Pancreas (tissue), 10 donors: Measurements from ENCODE around the gene SHH. TPM values are rescaled to one million over a fixed set of nuclear protein-coding genes. Genes with fewer than 3 reads are reported as not detected.

Experiments used
- ATAC-seq, 4 donors: fragments of 200-7000 bp; cut with Tn5 transposase; one replicate each; pipeline versions ENCODE4 v1.8.0 to v1.9.1; 2020; ENCODE audit warnings: mild to moderate bottlenecking in 4 of 4, moderate library complexity in 4 of 4
- DNase-seq, 6 donors: peaks; one replicate each; pipeline ENCODE4 v3.0.0-alpha.2; 2020
- FAIRE-seq: peaks from 2 replicates; lab custom pipeline; 2012; peaks lifted over from hg19 to GRCh38; lab: Jason Lieb, UNC
- H3K27ac ChIP-seq, 4 donors: fragments of 200-600 bp; sonication (generic); 1 replicate in 3 of 4; 2 replicates in 1 of 4; pipeline versions ENCODE4 v1.5.0 to v1.8.0; 2020
- H3K27me3 ChIP-seq, 4 donors: fragments of 200-600 bp; one replicate each; pipeline ENCODE4 v1.8.0; 2021
- H3K36me3 ChIP-seq, 3 donors: fragments of 200-600 bp; sonication (generic) in 1 of 3; one replicate each; pipeline versions ENCODE4 v1.5.0 to v1.8.0; 2020 to 2021
- H3K4me1 ChIP-seq, 3 donors: fragments of 200-600 bp; one replicate each; pipeline ENCODE4 v1.8.0; 2021
- H3K4me3 ChIP-seq, 4 donors: fragments of 200-600 bp; sonication (generic) in 2 of 4; one replicate each; pipeline versions ENCODE4 v1.5.0 to v1.8.0; 2020 to 2021
- H3K9me3 ChIP-seq, 4 donors: fragments of 200-600 bp; one replicate each; pipeline ENCODE4 v1.8.0; 2021
- WGBS, 2 donors: extraction: QIAGEN DNeasy Blood & Tissue Kit; methylation state at CpG; one replicate each; pipeline ENCODE4 v1.1.7; 2013; 5-methylcytosine and 5-hydroxymethylcytosine counted together
- intact Hi-C, 3 donors: fragments of 100-400 bp; cut with DNase I; formaldehyde crosslinking; loops; one replicate each; pipeline versions ENCODE4 v1.11.1 to v1.14.2; 2022
- polyA plus RNA-seq, 2 donors: library from polyadenylated mRNA; stranded (reverse); fragments of 200-250 nt; gene quantifications; one replicate each; pipeline ENCODE4 v1.2.3, GENCODE V29; 2013
- total RNA-seq, 6 donors: library from RNA; stranded (reverse); fragmentation: NEBNext Ultra II Directional in 4 of 6; extraction: Animal tissue kit (Norgen Biotek cat#: 25700) in 4 of 6; gene quantifications; one replicate each; pipeline versions ENCODE4 v1.2.1 to v1.2.4, GENCODE V29; 2021 to 2023
- TF ChIP-seq, protein P1 (sequence below), 4 donors: fragments of 200-600 bp; sonication (generic) in 3 of 4; IDR thresholded peaks; one replicate each; pipeline versions ENCODE4 v1.5.0 to v1.8.0; 2021; ENCODE audit warnings: antibody characterized with exemption in 4 of 4
- donor health status: healthy with polysubstance abuse.
- donor health status: DM: no; HTN: no; CAD: no; lungs with moderate emphysema.
- donor health status: DM: no; HTN: no; CAD: no.
- donor health status: control.
- donor health status: control.
- donor health status: Bipolar disorder and iron deficiency.
- donor health status: DM: yes; HTN: yes; CAD: no.
- donor health status: DM: no; HTN: no; CAD: no.
- donor health status: DM: no; HTN: no; CAD: no.
- donor health status: DM: yes; HTN: yes; CAD: no.

The SHH gene
- total and polyA plus RNA-seq, 8 donors, result 0.08 to 0.85 (median 0.26) TPM

- no peak for FAIRE-seq
- WGBS, 2 donors, result 62 to 65% methylated on average over 13 of the region's 13 CpGs
- Histone ChIP-seq H3K4me3 (no peak overlapping the region), H3K27me3 (peaks cover 0 to 26% (median 6%) of the 10 kb centered on the region in 4 donors), H3K4me1 (peaks cover 0 to 6% (median 3%) of the 10 kb centered on the region in 3 donors), H3K9me3 (no peaks in the 10 kb centered on the region), H3K27ac (no peak overlapping the region), H3K36me3 (no peaks in the 10 kb centered on the region)
- TF ChIP-seq, protein P1, sequence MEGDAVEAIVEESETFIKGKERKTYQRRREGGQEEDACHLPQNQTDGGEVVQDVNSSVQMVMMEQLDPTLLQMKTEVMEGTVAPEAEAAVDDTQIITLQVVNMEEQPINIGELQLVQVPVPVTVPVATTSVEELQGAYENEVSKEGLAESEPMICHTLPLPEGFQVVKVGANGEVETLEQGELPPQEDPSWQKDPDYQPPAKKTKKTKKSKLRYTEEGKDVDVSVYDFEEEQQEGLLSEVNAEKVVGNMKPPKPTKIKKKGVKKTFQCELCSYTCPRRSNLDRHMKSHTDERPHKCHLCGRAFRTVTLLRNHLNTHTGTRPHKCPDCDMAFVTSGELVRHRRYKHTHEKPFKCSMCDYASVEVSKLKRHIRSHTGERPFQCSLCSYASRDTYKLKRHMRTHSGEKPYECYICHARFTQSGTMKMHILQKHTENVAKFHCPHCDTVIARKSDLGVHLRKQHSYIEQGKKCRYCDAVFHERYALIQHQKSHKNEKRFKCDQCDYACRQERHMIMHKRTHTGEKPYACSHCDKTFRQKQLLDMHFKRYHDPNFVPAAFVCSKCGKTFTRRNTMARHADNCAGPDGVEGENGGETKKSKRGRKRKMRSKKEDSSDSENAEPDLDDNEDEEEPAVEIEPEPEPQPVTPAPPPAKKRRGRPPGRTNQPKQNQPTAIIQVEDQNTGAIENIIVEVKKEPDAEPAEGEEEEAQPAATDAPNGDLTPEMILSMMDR (IDR thresholded peaks at IDR 0.05), result no peak
- ATAC-seq, result no peak
- intact Hi-C loops, result no loop called here
- no peak for DNase-seq
Observed at GRCh38 chr7:155798673-155799439, 13.4 kb downstream of the SHH start.

- peaks cover 0 to 3% (median 3%) of the 10 kb centered on the region in 3 donors for H3K4me1 ChIP-seq
- H3K9me3 ChIP-seq, result no peaks in the 10 kb centered on the region
- TF ChIP-seq, protein P1 (IDR thresholded peaks at IDR 0.05), result no peak
- H3K36me3 ChIP-seq, result no peaks in the 10 kb centered on the region
- peak overlapping the region in 1 of 4 donors; percentile 17 for H3K4me3 ChIP-seq
- no peak overlapping the region for H3K27ac ChIP-seq
- ATAC-seq (peak in 2 of 4 donors; percentile 33 to 44), FAIRE-seq (no peak), DNase-seq (peak in 1 of 6 donors; percentile 80)
- WGBS, 2 donors, result 60 to 62% methylated on average over 36 to 38 of the region's 38 CpGs
- intact Hi-C loops, result no loop called here
- peaks cover 0 to 18% (median 3%) of the 10 kb centered on the region in 4 donors for H3K27me3 ChIP-seq
Observed at GRCh38 chr7:155797262-155798250, 14.7 kb downstream of the SHH start.

DNA sequence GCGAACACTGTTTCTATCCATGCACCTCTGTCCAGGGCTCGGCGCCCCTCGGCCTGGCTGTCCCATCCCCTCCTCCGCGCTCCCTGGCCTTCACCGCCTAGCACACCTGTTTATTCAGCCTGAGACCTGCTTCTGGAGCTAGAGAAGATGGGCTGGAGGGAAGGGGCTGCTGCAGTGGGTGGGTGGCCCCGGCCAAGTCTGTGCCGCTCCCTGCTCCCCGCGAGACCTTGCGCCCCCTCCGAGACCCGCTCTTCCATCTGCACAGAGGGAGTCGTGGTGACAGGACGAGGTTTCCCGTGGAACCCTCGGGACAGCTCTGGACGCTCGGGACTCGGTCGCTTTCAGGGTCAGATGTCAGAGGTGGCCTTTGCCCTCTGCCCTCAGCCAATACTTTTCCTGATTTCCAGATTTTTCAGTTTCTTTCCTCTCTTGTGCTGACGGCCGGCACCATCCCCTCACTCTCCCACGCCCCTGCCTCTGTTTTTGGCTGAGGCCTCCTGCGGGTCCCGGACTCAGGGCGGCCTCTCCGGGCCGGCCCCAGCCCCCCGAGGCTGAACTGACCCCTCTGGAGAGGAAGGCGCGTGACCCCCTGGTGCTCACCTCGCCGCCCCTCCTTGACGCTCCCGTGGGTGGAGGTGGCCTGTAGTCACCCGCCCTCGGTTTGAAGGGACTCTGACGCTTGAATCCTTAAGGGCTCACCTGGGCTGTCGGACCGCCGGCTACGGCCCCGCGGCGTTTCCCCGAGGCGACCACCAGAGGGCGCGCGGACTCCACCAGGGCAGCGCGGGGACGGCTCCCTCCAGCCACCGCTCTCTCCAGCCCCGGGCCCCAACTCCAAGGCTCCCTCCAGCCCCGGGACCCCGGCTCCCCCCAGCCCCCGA is 15.6 kb downstream of the SHH start:
- Histone ChIP-seq H3K4me1 (peaks cover 0 to 3% (median 3%) of the 10 kb centered on the region in 3 donors), H3K36me3 (no peaks in the 10 kb centered on the region), H3K27ac (no peak overlapping the region), H3K9me3 (no peaks in the 10 kb centered on the region), H3K27me3 (peaks cover 0 to 10% (median 0%) of the 10 kb centered on the region in 4 donors), H3K4me3 (peak overlapping the region in 1 of 4 donors; percentile 17)
- FAIRE-seq, result no peak
- intact Hi-C loops, result no loop called here
- peak; percentile 89 to 99 (median 94) for ATAC-seq
- TF ChIP-seq, protein P1 (IDR thresholded peaks at IDR 0.05), result peak; percentile 87 to 93 (median 91)
- WGBS, 2 donors, result 17 to 19% methylated on average over 60 of the region's 60 CpGs
- DNase-seq, result peak in 5 of 6 donors; percentile 35 to 94 (median 77)

- whole genome bisulfite sequencing, 2 donors, result 61 to 65% methylated on average over 8 of the region's 8 CpGs
- ATAC-seq (no peak), DNase-seq (no peak), FAIRE-seq (no peak)
- TF ChIP-seq, protein P1 (IDR thresholded peaks at IDR 0.05), result no peak
- intact Hi-C loops, result no loop called here
- peaks cover 0 to 3% (median 3%) of the 10 kb centered on the region in 3 donors for H3K4me1 ChIP-seq
- H3K4me3 ChIP-seq, result no peak overlapping the region
- no peaks in the 10 kb centered on the region for H3K9me3 ChIP-seq
- H3K27ac ChIP-seq, result no peak overlapping the region
- no peaks in the 10 kb centered on the region for H3K36me3 ChIP-seq
- H3K27me3 ChIP-seq, result peaks cover 0 to 3% (median 0%) of the 10 kb centered on the region in 4 donors
Observed at GRCh38 chr7:155795951-155796350, 16.3 kb downstream of the SHH start.
